ENCODE results near the gene R3HCC1L. TPM values are rescaled to one million over a fixed set of nuclear protein-coding genes. Genes with fewer than 3 reads are reported as not detected.

The R3HCC1L gene
- polyA plus RNA-seq, 2 of the 4 experiments (the other 2 are of a cell fraction): 11.0 to 15.2 TPM

DNA sequence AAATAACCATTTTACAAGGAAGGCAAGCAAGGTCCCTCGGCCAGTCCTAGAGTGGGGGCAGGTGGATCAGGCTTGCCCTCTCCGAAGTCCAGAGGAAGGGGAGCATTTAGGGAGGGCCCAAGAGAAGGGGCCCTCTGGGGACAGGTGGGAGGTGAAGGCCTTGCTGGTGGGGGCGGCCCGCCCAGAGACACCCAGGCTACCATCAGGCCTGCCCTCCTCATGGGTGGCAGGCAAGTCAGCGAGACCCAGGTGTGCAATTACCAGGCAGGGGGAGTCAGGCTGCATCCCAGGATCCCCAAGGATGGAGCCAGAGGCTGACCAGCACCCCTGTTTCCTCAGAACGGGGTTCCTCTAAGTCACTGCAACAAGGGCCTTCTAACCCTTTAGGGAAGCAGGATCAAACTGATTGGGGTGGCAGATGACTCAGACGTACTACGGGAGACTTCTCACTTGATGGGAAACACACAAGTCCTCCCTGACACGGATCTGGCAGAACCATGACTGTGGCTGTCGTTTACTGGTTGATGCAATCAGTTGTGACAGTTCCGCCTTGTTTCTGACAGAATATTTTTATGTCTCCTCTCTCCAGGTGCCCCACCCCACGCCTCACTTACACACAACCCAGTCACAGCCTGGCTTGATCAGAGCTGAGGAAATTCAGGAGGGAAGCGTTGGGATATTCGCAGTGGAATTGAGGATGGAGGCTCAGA, 125.3 kb downstream of the R3HCC1L start:
- no peak overlapping the region for H3K4me3 ChIP-seq
- ATAC-seq: no peak
- TF ChIP-seq BHLHE40 (IDR thresholded peaks at IDR 0.05; ENCODE audit: low read depth, low read length) (no peak), CHD2 (IDR thresholded peaks at IDR 0.05; ENCODE audit: low read length, partially characterized antibody) (no peak), MYC (IDR thresholded peaks at IDR 0.05; ENCODE audit: borderline replicate concordance, low read length) (no peak)
- no peak overlapping the region for H3K4me2 ChIP-seq
- ChIA-PET CTCF (interaction anchor here (1.3 to 2.9 kb wide), 3 partner anchors 9 to 50 kb away, joined by 3 to 10 read pairs (median 4); partner anchors contain the start of gene LOXL4), POLR2A (no interaction called here)
- WGBS (ENCODE audit: missing lambda C conversion rate): 75% methylated on average over 12 of the region's 14 CpGs
- H3K27ac ChIP-seq: no peak overlapping the region
- H3K9me3 ChIP-seq: no peaks in the 10 kb centered on the region
- no peak for FAIRE-seq
- DNase-seq (ENCODE audit: low read depth in 1 of 2, low spot score in 1 of 2): no peak
- peaks cover 6% of the 10 kb centered on the region; the same call in 2 of the 3 replicates for H3K4me1 ChIP-seq

DNA sequence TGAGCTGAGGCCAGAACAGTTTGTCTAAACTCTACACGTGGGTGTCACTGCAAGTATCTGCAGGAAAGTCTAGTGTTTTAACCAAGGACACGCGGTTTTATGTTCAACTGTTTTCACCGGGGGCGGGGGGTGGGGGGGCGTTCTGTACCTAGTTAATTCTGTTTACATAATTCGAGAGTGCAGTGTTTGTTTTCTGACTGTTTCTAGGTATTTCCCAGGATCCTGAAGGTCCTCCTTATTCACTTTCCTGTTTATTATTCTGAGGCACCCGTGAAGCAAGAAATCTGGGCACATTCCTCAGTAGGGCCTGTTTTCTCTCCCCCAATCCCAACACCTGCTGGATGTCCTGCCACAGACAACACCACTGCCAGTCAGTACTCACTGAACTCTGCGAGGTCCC, 125.9 kb downstream of the R3HCC1L start:
- TF ChIP-seq ZC3H11A (IDR thresholded peaks at IDR 0.05): no peak
- no peak for TF ChIP-seq JUNB (IDR thresholded peaks at IDR 0.05)
- TF ChIP-seq RARB (CRISPR knock-in tag; IDR thresholded peaks at IDR 0.05): no peak
- TF ChIP-seq CHD2 (IDR thresholded peaks at IDR 0.05; ENCODE audit: low read length, partially characterized antibody): no peak
- TF ChIP-seq ZFP36 (IDR thresholded peaks at IDR 0.05; ENCODE audit: borderline replicate concordance, partially characterized antibody): no peak
- no peak for TF ChIP-seq FOXS1 (CRISPR knock-in tag; IDR thresholded peaks at IDR 0.05)
- no peak for TF ChIP-seq EP300 (IDR thresholded peaks at IDR 0.05)
- no peak for TF ChIP-seq HEYL (CRISPR knock-in tag; IDR thresholded peaks at IDR 0.05)
- no peak for TF ChIP-seq RAD21 (conservative IDR thresholded peaks at IDR 0.05 in 1 of 2, IDR thresholded peaks at IDR 0.05 in 1 of 2)
- POLR2A ChIA-PET: no interaction called here
- CTCF ChIA-PET: no interaction called here

DNA sequence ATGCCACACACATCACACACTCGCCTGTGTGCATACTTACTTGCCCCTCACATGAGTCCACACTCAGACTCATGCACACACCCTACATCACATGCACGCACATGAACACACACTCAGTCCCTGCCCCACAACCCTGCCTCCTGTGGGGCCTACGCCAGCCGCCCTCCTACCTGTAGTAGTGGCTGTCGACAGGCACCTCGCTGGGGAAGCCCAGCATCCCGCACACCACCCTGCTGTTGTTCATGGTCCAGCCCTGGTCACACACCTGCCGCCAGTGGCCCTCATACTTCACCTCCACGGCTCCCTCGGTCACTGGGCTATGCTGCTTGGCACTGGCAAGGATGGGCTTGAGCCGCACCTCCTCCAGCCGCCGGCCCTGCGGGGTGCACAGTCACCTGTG, 126.3 kb downstream of the R3HCC1L start:
- TF ChIP-seq ZC3H11A (IDR thresholded peaks at IDR 0.05): no peak
- DNase-seq (ENCODE audit: low read depth in 1 of 2, low spot score in 1 of 2): no peak
- CTCF ChIA-PET: interaction anchor here (3.1 kb wide), 1 partner anchor 49 kb away, joined by 23 read pairs; no protein-coding TSS in a partner anchor
- no peak for ATAC-seq
- H3K27ac ChIP-seq: no peak overlapping the region
- no peak overlapping the region for H3K4me2 ChIP-seq
- FAIRE-seq: no peak
- 96% methylated on average over 11 of the region's 14 CpGs for WGBS (ENCODE audit: missing lambda C conversion rate)
- H3K9me3 ChIP-seq: no peaks in the 10 kb centered on the region
- H3K4me1 ChIP-seq: peaks cover 6% of the 10 kb centered on the region; the same call in 2 of the 3 replicates
- POLR2A ChIA-PET: no interaction called here
- H3K4me3 ChIP-seq: no peak overlapping the region

More for the DNA sequence above, 125.9 kb downstream of the R3HCC1L start:
- ATAC-seq (no peak), FAIRE-seq (no peak), DNase-seq (ENCODE audit: low read depth in 1 of 2, low spot score in 1 of 2) (no peak)
- Histone ChIP-seq H3K27ac (no peak overlapping the region), H3K4me2 (no peak overlapping the region), H3K4me3 (no peak overlapping the region), H3K9me3 (no peaks in the 10 kb centered on the region), H3K4me1 (peaks cover 6% of the 10 kb centered on the region; the same call in 2 of the 3 replicates)
- WGBS (ENCODE audit: missing lambda C conversion rate): 28% methylated on average over 9 of the region's 9 CpGs

DNA sequence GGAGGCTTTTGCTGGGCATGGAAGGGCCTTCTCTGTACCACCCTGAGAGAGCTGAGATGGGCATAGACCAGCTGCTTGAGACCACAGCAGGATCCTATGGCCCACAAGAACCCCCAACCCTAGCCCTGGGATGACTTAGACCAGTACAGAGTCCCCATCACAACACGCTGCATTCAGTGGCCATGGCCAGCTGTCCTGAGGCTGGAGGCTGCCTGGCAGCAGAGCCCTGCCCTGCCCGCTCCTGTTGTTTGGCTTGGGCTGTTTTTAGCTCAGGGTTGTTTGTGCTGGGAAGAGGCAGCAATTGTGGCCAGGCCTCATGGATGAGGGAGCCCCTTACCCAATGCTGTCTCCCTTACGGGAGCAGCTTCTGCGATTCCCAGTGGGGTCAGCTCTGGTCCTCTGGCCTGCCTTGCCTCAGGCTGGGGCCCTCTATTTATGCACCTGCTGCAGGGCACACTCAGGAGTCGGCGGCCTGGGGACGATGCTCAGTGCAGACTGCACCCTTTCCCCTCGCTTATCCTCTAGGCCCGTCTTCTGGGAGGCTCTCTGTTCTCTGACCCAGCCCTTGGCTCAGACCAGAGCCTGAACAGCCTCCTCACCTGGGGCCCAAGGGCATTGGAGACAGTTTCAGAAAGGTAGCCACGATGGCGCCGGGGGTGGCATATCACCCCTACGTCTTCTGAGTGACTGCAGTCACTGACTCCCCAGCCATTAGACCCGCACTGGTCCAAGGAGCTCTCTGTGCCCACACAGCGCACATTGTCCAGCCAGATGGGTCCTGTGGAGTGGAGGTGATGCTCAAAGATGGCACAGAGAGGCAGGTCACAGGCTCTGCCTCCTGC, 127.2 kb downstream of the R3HCC1L start:
- Histone ChIP-seq H3K27ac (no peak overlapping the region), H3K4me2 (no peak overlapping the region), H3K4me1 (peaks cover 6% of the 10 kb centered on the region; the same call in 2 of the 3 replicates), H3K4me3 (no peak overlapping the region), H3K9me3 (no peaks in the 10 kb centered on the region)
- FAIRE-seq: no peak
- DNase-seq (ENCODE audit: low read depth in 1 of 2, low spot score in 1 of 2): no peak
- ChIA-PET POLR2A (no interaction called here), CTCF (interaction anchor here (1.1 to 3.1 kb wide), 4 partner anchors 9 to 48 kb away, joined by 3 to 23 read pairs (median 4); no protein-coding TSS in a partner anchor)
- 88% methylated on average over 14 of the region's 15 CpGs for WGBS (ENCODE audit: missing lambda C conversion rate)
- ATAC-seq: no peak
- TF ChIP-seq MAZ (IDR thresholded peaks at IDR 0.05; ENCODE audit: borderline replicate concordance, low read depth, low read length): no peak
- no peak for TF ChIP-seq PHF8 (IDR thresholded peaks at IDR 0.05; ENCODE audit: borderline replicate concordance, low read depth)
- no peak for TF ChIP-seq CHD2 (IDR thresholded peaks at IDR 0.05; ENCODE audit: low read length, partially characterized antibody)
- no peak for TF ChIP-seq RNF2 (IDR thresholded peaks at IDR 0.05; ENCODE audit: borderline replicate concordance, low read depth)
- TF ChIP-seq, protein P1, sequence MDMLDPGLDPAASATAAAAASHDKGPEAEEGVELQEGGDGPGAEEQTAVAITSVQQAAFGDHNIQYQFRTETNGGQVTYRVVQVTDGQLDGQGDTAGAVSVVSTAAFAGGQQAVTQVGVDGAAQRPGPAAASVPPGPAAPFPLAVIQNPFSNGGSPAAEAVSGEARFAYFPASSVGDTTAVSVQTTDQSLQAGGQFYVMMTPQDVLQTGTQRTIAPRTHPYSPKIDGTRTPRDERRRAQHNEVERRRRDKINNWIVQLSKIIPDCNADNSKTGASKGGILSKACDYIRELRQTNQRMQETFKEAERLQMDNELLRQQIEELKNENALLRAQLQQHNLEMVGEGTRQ (IDR thresholded peaks at IDR 0.05): no peak
- TF ChIP-seq, protein P2, sequence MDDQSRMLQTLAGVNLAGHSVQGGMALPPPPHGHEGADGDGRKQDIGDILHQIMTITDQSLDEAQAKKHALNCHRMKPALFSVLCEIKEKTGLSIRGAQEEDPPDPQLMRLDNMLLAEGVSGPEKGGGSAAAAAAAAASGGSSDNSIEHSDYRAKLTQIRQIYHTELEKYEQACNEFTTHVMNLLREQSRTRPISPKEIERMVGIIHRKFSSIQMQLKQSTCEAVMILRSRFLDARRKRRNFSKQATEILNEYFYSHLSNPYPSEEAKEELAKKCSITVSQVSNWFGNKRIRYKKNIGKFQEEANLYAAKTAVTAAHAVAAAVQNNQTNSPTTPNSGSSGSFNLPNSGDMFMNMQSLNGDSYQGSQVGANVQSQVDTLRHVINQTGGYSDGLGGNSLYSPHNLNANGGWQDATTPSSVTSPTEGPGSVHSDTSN (IDR thresholded peaks at IDR 0.05): no peak
- no peak for TF ChIP-seq RAD21 (conservative IDR thresholded peaks at IDR 0.05 in 1 of 2, IDR thresholded peaks at IDR 0.05 in 1 of 2)
- TF ChIP-seq MAFK (IDR thresholded peaks at IDR 0.05; ENCODE audit: partially characterized antibody): no peak
- TF ChIP-seq POLR2A (IDR thresholded peaks at IDR 0.05; ENCODE audit: low read length): no peak
- TF ChIP-seq, protein P3, sequence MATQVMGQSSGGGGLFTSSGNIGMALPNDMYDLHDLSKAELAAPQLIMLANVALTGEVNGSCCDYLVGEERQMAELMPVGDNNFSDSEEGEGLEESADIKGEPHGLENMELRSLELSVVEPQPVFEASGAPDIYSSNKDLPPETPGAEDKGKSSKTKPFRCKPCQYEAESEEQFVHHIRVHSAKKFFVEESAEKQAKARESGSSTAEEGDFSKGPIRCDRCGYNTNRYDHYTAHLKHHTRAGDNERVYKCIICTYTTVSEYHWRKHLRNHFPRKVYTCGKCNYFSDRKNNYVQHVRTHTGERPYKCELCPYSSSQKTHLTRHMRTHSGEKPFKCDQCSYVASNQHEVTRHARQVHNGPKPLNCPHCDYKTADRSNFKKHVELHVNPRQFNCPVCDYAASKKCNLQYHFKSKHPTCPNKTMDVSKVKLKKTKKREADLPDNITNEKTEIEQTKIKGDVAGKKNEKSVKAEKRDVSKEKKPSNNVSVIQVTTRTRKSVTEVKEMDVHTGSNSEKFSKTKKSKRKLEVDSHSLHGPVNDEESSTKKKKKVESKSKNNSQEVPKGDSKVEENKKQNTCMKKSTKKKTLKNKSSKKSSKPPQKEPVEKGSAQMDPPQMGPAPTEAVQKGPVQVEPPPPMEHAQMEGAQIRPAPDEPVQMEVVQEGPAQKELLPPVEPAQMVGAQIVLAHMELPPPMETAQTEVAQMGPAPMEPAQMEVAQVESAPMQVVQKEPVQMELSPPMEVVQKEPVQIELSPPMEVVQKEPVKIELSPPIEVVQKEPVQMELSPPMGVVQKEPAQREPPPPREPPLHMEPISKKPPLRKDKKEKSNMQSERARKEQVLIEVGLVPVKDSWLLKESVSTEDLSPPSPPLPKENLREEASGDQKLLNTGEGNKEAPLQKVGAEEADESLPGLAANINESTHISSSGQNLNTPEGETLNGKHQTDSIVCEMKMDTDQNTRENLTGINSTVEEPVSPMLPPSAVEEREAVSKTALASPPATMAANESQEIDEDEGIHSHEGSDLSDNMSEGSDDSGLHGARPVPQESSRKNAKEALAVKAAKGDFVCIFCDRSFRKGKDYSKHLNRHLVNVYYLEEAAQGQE (IDR thresholded peaks at IDR 0.05): no peak
- TF ChIP-seq NFE2L2 (conservative IDR thresholded peaks at IDR 0.05; ENCODE audit: low read length): no peak
- TF ChIP-seq ZNF302 (CRISPR knock-in tag; IDR thresholded peaks at IDR 0.05): no peak
- no peak for TF ChIP-seq NPAS2 (CRISPR knock-in tag; IDR thresholded peaks at IDR 0.05; ENCODE audit: borderline replicate concordance)
- no peak for TF ChIP-seq ZC3H11A (IDR thresholded peaks at IDR 0.05)
